Stimulated activated CD4-positive, alpha-beta T cell treated with anti-CD3 and anti-CD28 coated beads, TNF-alpha, amount 100 ng/mL, for 1 hour (primary cell): Measurements from ENCODE around the gene GUSB.
"Not testable (repeated sequence)": the region's sequence is repeated elsewhere in the genome, so short reads cannot be mapped to it uniquely, and the experiment has no call there.

ENCODE experiments used
- DNase-seq, 3 donors: peaks; one replicate each; pipeline ENCODE4 v3.0.0-alpha.2; 2020; ENCODE audit warnings: low read depth in 3 of 3, low spot score in 1 of 3

The GUSB gene

GRCh38 chr7:65981965-65982792 lies at the start of gene GUSB:
Gene GUSB, minus strand, starts transcription at chr7:65982213. Its CDS starts 30 bp downstream, at chr7:65982183.
- DNase-seq = peak; percentile 56 to 89 (median 74)

- DNase-seq = not testable (repeated sequence)
Measured at GRCh38 chr7:66028342-66028741, 46.3 kb upstream of the GUSB start.

GRCh38 chr7:66016131-66016461 lies 34.1 kb upstream of the GUSB start:
- no peak for DNase-seq

GRCh38 chr7:66015440-66016130 lies 33.6 kb upstream of the GUSB start:
- DNase-seq = no peak

GRCh38 chr7:66013938-66014337 lies 31.9 kb upstream of the GUSB start:
- DNase-seq = no peak

GRCh38 chr7:66007232-66007631 lies 25.2 kb upstream of the GUSB start:
- no peak for DNase-seq

- not testable (repeated sequence) for DNase-seq
Measured at GRCh38 chr7:66005115-66005671, 23.2 kb upstream of the GUSB start.

GRCh38 chr7:66000823-66001417 lies 18.9 kb upstream of the GUSB start:
- DNase-seq = not testable (repeated sequence)

- not testable (repeated sequence) for DNase-seq
Measured at GRCh38 chr7:65994984-65995383, 13.0 kb upstream of the GUSB start.

GRCh38 chr7:65992526-65992925 lies 10.5 kb upstream of the GUSB start:
- no peak for DNase-seq

- not testable (repeated sequence) for DNase-seq
Measured at GRCh38 chr7:65991829-65992228, 9.8 kb upstream of the GUSB start.

GRCh38 chr7:65989694-65990080 lies 7.7 kb upstream of the GUSB start:
- DNase-seq = no peak

- not testable (repeated sequence) for DNase-seq
Measured at GRCh38 chr7:65988503-65988902, 6.5 kb upstream of the GUSB start.

- no peak for DNase-seq
Measured at GRCh38 chr7:65988084-65988483, 6.1 kb upstream of the GUSB start.

- no peak for DNase-seq
Measured at GRCh38 chr7:65983965-65984658, 2.1 kb upstream of the GUSB start.

GRCh38 chr7:65980478-65981250 lies 1.3 kb downstream of the GUSB start:
- DNase-seq = no peak

GRCh38 chr7:65979583-65980477 lies 2.2 kb downstream of the GUSB start:
- no peak for DNase-seq

GRCh38 chr7:65978891-65979582 lies 3.0 kb downstream of the GUSB start:
- DNase-seq = no peak

GRCh38 chr7:65976659-65977196 lies 5.3 kb downstream of the GUSB start:
- DNase-seq = no peak
